CD8-positive, alpha-beta memory T cell (primary cell): ENCODE results near the gene SLC1A2. TPM values are rescaled to one million over a fixed set of nuclear protein-coding genes. Genes with fewer than 3 reads are reported as not detected.

Experiments used
- CTCF ChIA-PET: fragments of 350-600 bp; sonication (Branson Sonifier 250); formaldehyde crosslinking; loops from one replicate; lab custom pipeline; 2021; ENCODE audit warnings: antibody characterized with exemption; lab: Charles Lee
- POLR2A ChIA-PET: fragments of 350-600 bp; sonication (Branson Sonifier 250); formaldehyde crosslinking; loops from one replicate; lab custom pipeline; 2021; ENCODE audit warnings: antibody characterized with exemption; lab: Charles Lee
- DNase-seq, 5 donors: peaks; one replicate each; pipeline versions ENCODE4 v3.0.0 to v3.0.0-alpha.2; 2020 to 2022; ENCODE audit warnings: mixed read lengths in 1 of 5
- H3K27ac ChIP-seq: one replicate; pipeline ENCODE4 v1.7.0; 2013; ENCODE audit warnings: low read depth, mild to moderate bottlenecking, low read length, moderate library complexity
- H3K27me3 ChIP-seq: 2 replicates; pipeline ENCODE4 v1.7.0; 2013; ENCODE audit warnings: low read length, mild to moderate bottlenecking; ENCODE audit not compliant: insufficient read depth, poor library complexity, severe bottlenecking
- H3K36me3 ChIP-seq: 2 replicates; pipeline ENCODE4 v1.7.0; 2013; ENCODE audit warnings: mild to moderate bottlenecking, low read length, moderate library complexity; ENCODE audit not compliant: insufficient read depth
- H3K4me1 ChIP-seq: 2 replicates; pipeline ENCODE4 v1.7.0; 2013; ENCODE audit warnings: mild to moderate bottlenecking, low read length, moderate library complexity; ENCODE audit not compliant: insufficient read depth
- H3K4me3 ChIP-seq: 2 replicates; pipeline ENCODE4 v1.7.0; 2013; ENCODE audit warnings: mild to moderate bottlenecking, low read length
- H3K9me3 ChIP-seq: 2 replicates; pipeline ENCODE4 v1.7.0; 2013; ENCODE audit warnings: mild to moderate bottlenecking, low read length
- H3K27ac Mint-ChIP-seq, 8 donors: one replicate each; pipeline ENCODE4 v1.8.0; 2020 to 2021; ENCODE audit warnings: mixed read lengths in 8 of 8, mild to moderate bottlenecking in 6 of 8, inconsistent platforms in 3 of 8, moderate library complexity in 3 of 8
- H3K27me3 Mint-ChIP-seq, 2 donors: one replicate each; pipeline ENCODE4 v1.8.0; 2020 to 2021; ENCODE audit warnings: mixed read lengths in 2 of 2, mild to moderate bottlenecking in 1 of 2, moderate library complexity in 1 of 2
- H3K36me3 Mint-ChIP-seq, 3 donors: one replicate each; pipeline ENCODE4 v1.8.0; 2020 to 2021; ENCODE audit warnings: mixed read lengths in 3 of 3, inconsistent platforms in 1 of 3, mild to moderate bottlenecking in 1 of 3
- H3K4me1 Mint-ChIP-seq, 3 donors: one replicate each; pipeline ENCODE4 v1.8.0; 2020 to 2021; ENCODE audit warnings: mixed read lengths in 3 of 3, inconsistent platforms in 1 of 3, mild to moderate bottlenecking in 1 of 3
- H3K4me3 Mint-ChIP-seq, 7 donors: one replicate each; pipeline ENCODE4 v1.8.0; 2020 to 2021; ENCODE audit warnings: mixed read lengths in 7 of 7, mild to moderate bottlenecking in 6 of 7, moderate library complexity in 4 of 7, inconsistent platforms in 2 of 7
- H3K9me3 Mint-ChIP-seq, 5 donors: one replicate each; pipeline ENCODE4 v1.8.0; 2020 to 2022; ENCODE audit warnings: mixed read lengths in 5 of 5, mild to moderate bottlenecking in 3 of 5, moderate library complexity in 2 of 5, inconsistent platforms in 1 of 5
- polyA plus RNA-seq: library from polyadenylated mRNA; unstranded; fragments of 300-500 nt; fragmentation: Illumina TruSeq; gene quantifications from one replicate; pipeline ENCODE4 v1.2.3, GENCODE V29; 2021
- total RNA-seq, 2 experiments: library from RNA; stranded (reverse); gene quantifications; one replicate each; pipeline ENCODE4 v1.2.3, GENCODE V29; 2021

SLC1A2 gene
- total and polyA plus RNA-seq, 3 experiments from 2014 or later, result 0.03 TPM; not detected in 2

DNA sequence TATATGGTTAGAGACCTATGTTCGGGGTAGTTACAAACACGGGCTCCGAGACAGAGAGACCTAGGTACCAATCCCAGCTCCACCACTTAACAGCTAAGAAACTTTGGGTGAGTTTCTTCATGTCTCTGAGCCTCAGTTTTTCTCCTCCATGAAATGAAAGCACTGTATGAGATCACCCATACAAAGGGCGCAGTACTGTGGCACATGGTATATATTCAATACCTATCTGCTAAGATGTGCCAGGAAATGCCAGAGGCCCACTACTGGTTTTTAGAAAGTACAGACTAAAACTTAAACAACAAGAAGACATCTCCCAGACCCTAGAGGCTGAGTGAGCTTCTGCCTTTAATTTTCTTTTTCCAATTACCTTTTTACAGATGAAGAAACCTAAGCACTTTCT lies 69.5 kb downstream of the SLC1A2 start:
- CTCF ChIA-PET, result no interaction called here

DNA sequence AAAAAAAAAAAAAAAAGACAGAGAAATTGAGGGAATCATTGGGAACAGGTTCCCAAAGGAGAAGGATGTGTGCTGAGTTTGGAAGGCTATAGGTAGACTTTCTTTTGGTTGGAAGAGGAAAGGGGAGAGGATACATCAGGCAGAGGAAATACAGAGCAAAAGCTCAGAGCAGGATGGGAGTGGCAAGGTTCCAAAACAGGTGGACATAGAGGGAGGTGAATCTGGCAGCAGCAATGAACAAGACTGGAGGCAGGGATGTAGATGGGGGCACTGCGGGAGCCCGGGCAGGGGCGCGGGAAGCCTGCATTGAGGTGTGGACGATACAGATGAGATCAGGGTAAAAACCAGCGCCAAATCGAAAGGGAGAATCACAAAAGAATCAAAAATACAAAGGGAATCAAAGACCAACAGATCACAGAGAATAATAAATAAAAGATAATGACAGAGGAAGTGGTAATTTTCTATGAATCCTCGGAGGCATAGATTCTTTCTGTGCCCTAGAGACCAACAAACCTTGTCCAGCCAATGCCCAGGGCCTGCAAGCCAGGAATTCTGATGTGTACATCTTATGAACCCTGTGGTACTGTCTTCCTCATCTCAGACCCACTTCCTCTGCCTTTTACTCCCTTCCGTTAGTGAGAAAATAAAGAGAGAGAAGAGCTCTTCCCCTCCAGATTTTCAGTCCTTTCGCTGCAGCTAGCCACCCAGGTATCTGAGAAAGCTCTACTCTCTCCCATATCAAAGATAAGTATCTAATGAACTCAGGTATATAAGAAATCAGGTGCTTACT lies 70.3 kb downstream of the SLC1A2 start:
- H3K36me3 Mint-ChIP-seq, result peaks cover 0 to 3% (median 3%) of the 10 kb centered on the region in 3 donors
- no peak for DNase-seq
- POLR2A ChIA-PET, result interaction anchor here (0.6 kb wide), 1 partner anchor 18 kb away, joined by 3 read pairs; no protein-coding TSS in a partner anchor

More for the DNA sequence above, 69.5 kb downstream of the SLC1A2 start:
- no peak for DNase-seq
- peaks cover 27% of the 10 kb centered on the region for H3K4me1 ChIP-seq
- H3K9me3 Mint-ChIP-seq, result no peaks in the 10 kb centered on the region
- H3K4me3 ChIP-seq, result no peak overlapping the region
- H3K36me3 Mint-ChIP-seq, result peaks cover 0 to 3% (median 3%) of the 10 kb centered on the region in 3 donors
- no peaks in the 10 kb centered on the region for H3K9me3 ChIP-seq
- no peaks in the 10 kb centered on the region for H3K36me3 ChIP-seq
- H3K27ac ChIP-seq, result no peak overlapping the region
- peaks cover 14 to 24% (median 22%) of the 10 kb centered on the region in 3 donors for H3K4me1 Mint-ChIP-seq
- H3K27me3 ChIP-seq, result no peaks in the 10 kb centered on the region
- no peak overlapping the region for H3K4me3 Mint-ChIP-seq
- peak overlapping the region in 3 of 8 donors; percentile 48 to 71 (median 63) for H3K27ac Mint-ChIP-seq
- POLR2A ChIA-PET, result interaction anchor here (0.6 kb wide), 1 partner anchor 19 kb away, joined by 3 read pairs; no protein-coding TSS in a partner anchor
- peaks cover 0 to 7% of the 10 kb centered on the region in 2 donors for H3K27me3 Mint-ChIP-seq

DNA sequence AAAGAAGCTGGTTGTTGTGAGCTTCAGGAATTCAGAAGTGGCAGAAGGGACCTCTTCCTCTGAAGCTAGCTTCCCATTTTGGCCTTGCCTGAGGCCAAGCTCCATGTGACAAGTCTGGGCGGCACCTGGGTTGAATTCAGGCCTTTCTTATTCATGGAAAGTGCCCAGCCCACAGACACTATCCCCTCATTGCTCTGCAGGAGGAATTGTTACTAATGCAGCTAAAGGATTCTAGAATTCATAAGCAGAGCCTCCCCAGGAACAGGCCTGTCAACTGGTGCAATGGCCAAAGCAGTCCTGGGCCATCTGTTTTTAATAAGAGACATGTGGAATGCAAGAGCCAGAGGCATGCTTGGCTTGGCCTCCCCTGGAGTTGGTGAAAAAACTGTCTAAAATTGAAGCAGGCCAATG lies 71.4 kb downstream of the SLC1A2 start:
- Histone ChIP-seq H3K4me3 (no peak overlapping the region), H3K27ac (no peak overlapping the region), H3K9me3 (no peaks in the 10 kb centered on the region), H3K27me3 (no peaks in the 10 kb centered on the region), H3K4me1 (peaks cover 46% of the 10 kb centered on the region), H3K36me3 (no peaks in the 10 kb centered on the region)
- H3K4me1 Mint-ChIP-seq, result peaks cover 24 to 35% (median 31%) of the 10 kb centered on the region in 3 donors
- H3K9me3 Mint-ChIP-seq, result no peaks in the 10 kb centered on the region
- no peak overlapping the region for H3K27ac Mint-ChIP-seq
- ChIA-PET CTCF (no interaction called here), POLR2A (interaction anchor here (0.5 kb wide), 1 partner anchor 123 kb away, joined by 3 read pairs; no protein-coding TSS in a partner anchor)
- H3K4me3 Mint-ChIP-seq, result no peak overlapping the region
- H3K36me3 Mint-ChIP-seq, result peaks cover 0 to 3% (median 3%) of the 10 kb centered on the region in 3 donors
- no peak for DNase-seq
- H3K27me3 Mint-ChIP-seq, result peaks cover 0 to 7% of the 10 kb centered on the region in 2 donors

More for the DNA sequence above, 70.3 kb downstream of the SLC1A2 start:
- no peaks in the 10 kb centered on the region for H3K27me3 ChIP-seq
- H3K4me3 Mint-ChIP-seq, result peak overlapping the region in 4 of 7 donors; percentile 11 to 63 (median 54)
- H3K27ac Mint-ChIP-seq, result peak overlapping the region in 6 of 8 donors; percentile 24 to 87 (median 67)
- H3K4me1 ChIP-seq, result peaks cover 35% of the 10 kb centered on the region
- peaks cover 0 to 7% of the 10 kb centered on the region in 2 donors for H3K27me3 Mint-ChIP-seq
- H3K27ac ChIP-seq, result no peak overlapping the region
- CTCF ChIA-PET, result no interaction called here
- H3K4me3 ChIP-seq, result no peak overlapping the region
- H3K9me3 ChIP-seq, result no peaks in the 10 kb centered on the region
- no peaks in the 10 kb centered on the region for H3K9me3 Mint-ChIP-seq
- H3K4me1 Mint-ChIP-seq, result peaks cover 16 to 24% (median 22%) of the 10 kb centered on the region in 3 donors
- H3K36me3 ChIP-seq, result no peaks in the 10 kb centered on the region

DNA sequence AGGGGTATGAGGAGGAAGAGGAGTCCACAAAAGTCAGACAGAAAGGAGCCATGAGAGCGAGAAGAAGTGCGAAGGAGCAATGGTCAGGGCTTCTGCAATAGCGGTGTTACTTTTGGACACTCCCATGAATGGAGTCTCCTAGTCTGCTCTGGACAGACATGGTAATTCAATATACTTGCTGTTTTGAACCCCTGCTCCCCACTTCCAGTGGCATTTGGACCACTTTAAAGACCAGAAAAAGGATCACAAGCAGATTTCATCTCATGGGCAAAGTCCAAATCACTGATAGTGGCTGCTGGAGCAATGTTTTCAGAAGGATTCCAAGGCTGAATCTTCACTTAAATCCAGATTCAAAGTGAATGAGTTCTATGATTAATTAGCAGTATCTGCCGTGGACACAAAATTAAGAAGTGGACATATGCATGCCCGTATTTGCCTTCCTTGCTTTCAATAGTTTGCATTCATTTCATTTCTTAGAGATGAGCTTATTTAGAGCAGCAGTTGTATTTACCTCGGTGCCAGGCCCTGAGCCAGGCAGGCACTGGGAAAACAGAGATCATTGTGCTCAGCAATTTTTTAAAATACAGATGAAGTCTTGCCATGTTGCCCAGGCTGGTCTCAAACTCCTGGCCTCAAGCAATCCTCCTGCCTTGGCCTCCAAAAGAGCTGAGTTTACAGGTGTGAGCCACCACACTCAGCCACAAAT lies 72.0 kb downstream of the SLC1A2 start:
- POLR2A ChIA-PET, result interaction anchor here (0.5 kb wide), 1 partner anchor 122 kb away, joined by 3 read pairs; no protein-coding TSS in a partner anchor
- CTCF ChIA-PET, result no interaction called here
- H3K4me3 Mint-ChIP-seq, result no peak overlapping the region
- peaks cover 0 to 7% of the 10 kb centered on the region in 2 donors for H3K27me3 Mint-ChIP-seq
- no peaks in the 10 kb centered on the region for H3K36me3 ChIP-seq
- H3K9me3 Mint-ChIP-seq, result no peaks in the 10 kb centered on the region
- peaks cover 25 to 37% (median 33%) of the 10 kb centered on the region in 3 donors for H3K4me1 Mint-ChIP-seq
- H3K27me3 ChIP-seq, result no peaks in the 10 kb centered on the region
- DNase-seq, result no peak
- H3K4me1 ChIP-seq, result peaks cover 49% of the 10 kb centered on the region
- no peak overlapping the region for H3K27ac ChIP-seq
- peaks cover 0 to 3% (median 3%) of the 10 kb centered on the region in 3 donors for H3K36me3 Mint-ChIP-seq
- H3K9me3 ChIP-seq, result no peaks in the 10 kb centered on the region
- peak overlapping the region in 4 of 8 donors; percentile 7 to 45 (median 22) for H3K27ac Mint-ChIP-seq
- H3K4me3 ChIP-seq, result no peak overlapping the region

DNA sequence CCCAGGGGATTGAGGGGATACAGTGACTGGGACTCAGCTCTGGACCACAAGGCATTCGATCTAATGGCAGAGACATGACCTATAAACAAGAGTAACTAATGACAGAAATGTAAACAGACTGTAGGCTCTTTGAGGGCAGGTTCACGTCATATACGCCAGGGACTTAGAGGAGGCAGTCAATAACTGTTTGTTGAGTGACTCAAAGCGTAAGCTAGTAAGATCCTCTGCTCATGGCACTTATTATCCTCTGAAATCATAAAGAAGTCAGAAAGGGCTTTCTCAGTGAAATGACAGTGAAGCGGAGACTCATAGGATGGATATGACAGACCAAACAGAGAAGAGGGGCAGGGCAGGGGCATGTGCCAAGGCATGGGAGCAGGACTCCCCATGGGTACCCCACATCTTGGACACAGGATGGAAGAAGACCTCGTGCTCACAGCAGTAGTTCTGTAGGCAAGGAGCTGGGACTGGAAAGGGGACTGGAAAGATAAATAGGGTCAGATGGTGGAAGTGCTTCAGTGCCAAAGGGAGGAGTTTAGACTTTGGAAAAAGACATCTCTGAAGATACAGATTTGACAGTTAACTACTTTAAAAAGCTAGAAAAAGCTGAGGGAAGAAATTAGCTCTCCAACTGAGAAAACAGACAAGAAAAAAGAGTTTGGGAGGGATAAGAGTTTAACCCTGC lies 72.7 kb downstream of the SLC1A2 start:
- peaks cover 0 to 5% of the 10 kb centered on the region in 2 donors for H3K27me3 Mint-ChIP-seq
- no peaks in the 10 kb centered on the region for H3K27me3 ChIP-seq
- ChIA-PET POLR2A (no interaction called here), CTCF (no interaction called here)
- no peaks in the 10 kb centered on the region for H3K36me3 ChIP-seq
- H3K27ac ChIP-seq, result no peak overlapping the region
- peaks cover 25 to 37% (median 33%) of the 10 kb centered on the region in 3 donors for H3K4me1 Mint-ChIP-seq
- peaks cover 0 to 3% (median 3%) of the 10 kb centered on the region in 3 donors for H3K36me3 Mint-ChIP-seq
- no peak overlapping the region for H3K4me3 ChIP-seq
- no peaks in the 10 kb centered on the region for H3K9me3 ChIP-seq
- H3K4me1 ChIP-seq, result peaks cover 49% of the 10 kb centered on the region
- H3K4me3 Mint-ChIP-seq, result no peak overlapping the region
- H3K9me3 Mint-ChIP-seq, result no peaks in the 10 kb centered on the region
- peak overlapping the region in 4 of 8 donors; percentile 14 to 63 (median 37) for H3K27ac Mint-ChIP-seq
- no peak for DNase-seq

DNA sequence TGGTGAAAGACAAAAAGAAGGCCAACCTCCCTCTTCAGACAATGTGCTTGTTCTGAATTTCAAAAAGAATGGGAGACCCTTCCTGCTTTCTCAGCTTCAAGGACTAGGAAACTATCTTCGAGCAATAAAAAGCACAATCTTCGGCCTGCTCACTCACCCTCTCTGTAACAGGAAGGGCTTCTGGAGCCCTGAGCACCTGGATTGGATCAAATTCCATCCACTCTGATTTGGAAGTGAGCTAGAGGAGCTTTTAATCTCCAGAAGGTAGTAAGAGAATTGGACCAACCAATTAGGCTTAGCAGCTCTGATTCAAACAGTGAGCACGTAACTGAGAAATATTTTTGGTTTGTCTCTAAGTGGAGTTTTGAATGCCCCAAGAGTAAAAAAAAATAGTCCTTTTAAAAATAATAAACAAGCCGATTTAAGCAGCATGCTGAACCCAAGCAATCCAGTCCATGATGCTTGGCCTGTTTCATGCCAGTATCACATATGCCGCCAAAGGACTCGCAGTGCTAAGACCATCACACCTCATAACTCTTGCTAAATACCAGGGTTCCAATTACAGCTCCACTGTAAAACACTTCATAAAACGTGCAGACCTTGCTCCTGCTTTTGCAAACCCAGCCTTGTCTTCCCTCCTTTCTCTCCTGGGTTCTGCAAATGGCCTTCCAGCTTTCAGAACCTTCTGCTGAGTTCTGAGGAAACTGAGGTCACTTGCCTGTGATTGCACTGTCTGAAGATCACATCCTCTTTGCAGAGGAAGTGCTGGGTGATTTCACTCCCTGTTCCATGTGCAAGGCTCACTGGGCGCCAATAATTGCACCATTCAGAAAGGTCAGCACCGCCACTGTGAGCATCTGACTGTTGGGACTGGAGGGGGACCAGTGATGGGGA lies 74.4 kb downstream of the SLC1A2 start:
- H3K4me1 Mint-ChIP-seq, result peaks cover 25 to 37% (median 29%) of the 10 kb centered on the region in 3 donors
- H3K36me3 Mint-ChIP-seq, result peaks cover 0 to 3% (median 3%) of the 10 kb centered on the region in 3 donors
- peaks cover 0 to 5% of the 10 kb centered on the region in 2 donors for H3K27me3 Mint-ChIP-seq
- no peaks in the 10 kb centered on the region for H3K9me3 ChIP-seq
- H3K4me1 ChIP-seq, result peaks cover 48% of the 10 kb centered on the region
- no peak overlapping the region for H3K4me3 ChIP-seq
- no peak overlapping the region for H3K27ac ChIP-seq
- no peak for DNase-seq
- H3K27me3 ChIP-seq, result no peaks in the 10 kb centered on the region
- peak overlapping the region in 1 of 8 donors; percentile 64 for H3K27ac Mint-ChIP-seq
- no peaks in the 10 kb centered on the region for H3K9me3 Mint-ChIP-seq
- POLR2A ChIA-PET, result no interaction called here
- CTCF ChIA-PET, result interaction anchor here (1.2 kb wide), 1 partner anchor 10 kb away, joined by 3 read pairs; no protein-coding TSS in a partner anchor
- H3K4me3 Mint-ChIP-seq, result no peak overlapping the region
- H3K36me3 ChIP-seq, result no peaks in the 10 kb centered on the region
